ACC112 (cell line): ENCODE results near the gene PCID2.

ENCODE experiments used
- H2AFZ ChIP-seq: fragments of 200-600 bp; sonication (generic); one replicate; pipeline ENCODE4 v1.6.0; 2017; ENCODE audit warnings: antibody characterized with exemption, low read length; ENCODE audit not compliant: unreplicated experiment
- H3K27ac ChIP-seq: fragments of 200-600 bp; sonication (generic); 2 replicates; pipeline ENCODE4 v1.5.1; 2014; ENCODE audit warnings: low read depth, mild to moderate bottlenecking, antibody characterized with exemption, low read length, moderate library complexity
- H3K27me3 ChIP-seq: fragments of 200-600 bp; sonication (generic); 2 replicates; pipeline ENCODE4 v1.6.1; 2014; ENCODE audit warnings: mild to moderate bottlenecking, antibody characterized with exemption, low read length, moderate library complexity, mixed read lengths; ENCODE audit not compliant: insufficient read depth
- H3K36me3 ChIP-seq: fragments of 200-600 bp; sonication (generic); 2 replicates; pipeline ENCODE4 v1.6.1; 2016; ENCODE audit warnings: mild to moderate bottlenecking, antibody characterized with exemption, low read length, moderate library complexity, mixed read lengths; ENCODE audit not compliant: insufficient read depth
- H3K4me1 ChIP-seq: fragments of 200-600 bp; sonication (generic); one replicate; pipeline ENCODE4 v1.6.1; 2016; ENCODE audit warnings: low read length, mixed read lengths; ENCODE audit not compliant: insufficient read depth, unreplicated experiment, control insufficient read depth
- H3K4me3 ChIP-seq: fragments of 200-600 bp; sonication (generic); 2 replicates; pipeline ENCODE4 v1.5.1; 2014; ENCODE audit warnings: mild to moderate bottlenecking, low read depth, low read length
- H3K79me2 ChIP-seq: fragments of 200-600 bp; sonication (generic); one replicate; pipeline ENCODE4 v1.6.0; 2016; ENCODE audit warnings: low read length; ENCODE audit not compliant: control insufficient read depth, unreplicated experiment, insufficient read depth

PCID2 gene

DNA sequence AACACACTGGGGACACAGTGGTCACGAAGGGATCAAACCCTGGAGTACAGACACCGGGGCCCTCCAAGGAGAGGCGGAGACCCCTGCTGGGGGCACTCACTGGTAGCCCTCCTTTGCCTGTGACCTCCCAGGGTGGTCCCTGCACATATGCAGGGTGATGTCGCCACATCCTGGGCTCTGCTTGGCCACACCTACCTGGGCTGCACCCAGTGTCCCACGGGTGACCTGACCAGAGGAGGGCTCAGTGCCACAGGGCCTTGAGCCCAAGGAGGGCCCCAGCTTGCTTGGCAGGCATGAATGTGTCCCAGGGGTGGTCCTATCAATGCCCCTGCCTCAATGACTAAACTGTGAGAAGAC, 4.1 kb downstream of the PCID2 start:
- no peaks in the 10 kb centered on the region for H3K27me3 ChIP-seq
- peaks cover 54% of the 10 kb centered on the region for H3K4me1 ChIP-seq
- peaks cover 86% of the 10 kb centered on the region for H3K79me2 ChIP-seq
- H3K27ac ChIP-seq = no peak overlapping the region
- H3K4me3 ChIP-seq = no peak overlapping the region
- 0 out of 2 replicates have a peak, but pooled peaks cover 6% of the 10 kb centered on the region for H3K36me3 ChIP-seq
- H2AFZ ChIP-seq = no peak overlapping the region

- Histone ChIP-seq H3K27ac (peak overlapping the region; percentile 11; the same call in 1 of the 2 replicates), H3K36me3 (0 out of 2 replicates have a peak, but pooled peaks cover 10% of the 10 kb centered on the region), H2AFZ (no peak overlapping the region), H3K27me3 (no peaks in the 10 kb centered on the region), H3K79me2 (peaks cover 90% of the 10 kb centered on the region), H3K4me1 (peaks cover 54% of the 10 kb centered on the region), H3K4me3 (no peak overlapping the region; the same call in 1 of the 2 replicates)
These were observed 4.7 kb downstream of the PCID2 start for GRCh38 chr13:113203507-113204377.

DNA sequence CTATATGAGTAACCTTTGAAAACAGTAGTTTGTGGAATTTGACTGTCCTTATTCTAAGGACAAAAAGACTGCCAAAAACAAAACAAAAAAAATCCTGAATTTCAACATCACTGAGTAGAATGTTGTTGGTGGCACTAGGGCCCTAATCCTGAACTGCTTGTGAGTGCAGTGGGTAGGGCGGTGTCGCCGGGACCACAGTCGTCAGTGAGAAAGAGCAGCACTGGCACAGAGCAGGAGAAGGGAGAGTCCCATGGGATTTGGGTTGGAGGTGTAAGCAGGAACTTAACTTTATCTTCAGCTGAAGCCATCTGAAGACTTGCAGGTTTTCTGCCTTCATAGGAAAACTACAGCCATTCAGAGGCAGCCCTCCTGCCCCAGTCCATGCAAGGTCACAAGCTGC, 5.6 kb downstream of the PCID2 start:
- H3K4me3 ChIP-seq = no peak overlapping the region
- peaks cover 54% of the 10 kb centered on the region for H3K4me1 ChIP-seq
- no peaks in the 10 kb centered on the region for H3K27me3 ChIP-seq
- H2AFZ ChIP-seq = no peak overlapping the region
- peak overlapping the region; percentile 11; the same call in 1 of the 2 replicates for H3K27ac ChIP-seq
- 0 out of 2 replicates have a peak, but pooled peaks cover 12% of the 10 kb centered on the region for H3K36me3 ChIP-seq
- peaks cover 86% of the 10 kb centered on the region for H3K79me2 ChIP-seq

GRCh38 chr13:113201815-113202214, 6.7 kb downstream of the PCID2 start:
- no peak overlapping the region for H2AFZ ChIP-seq
- H3K27me3 ChIP-seq = no peaks in the 10 kb centered on the region
- H3K36me3 ChIP-seq = peaks cover 21% of the 10 kb centered on the region; the same call in 1 of the 2 replicates
- peaks cover 75% of the 10 kb centered on the region for H3K79me2 ChIP-seq
- no peak overlapping the region for H3K4me3 ChIP-seq
- H3K4me1 ChIP-seq = peaks cover 46% of the 10 kb centered on the region
- H3K27ac ChIP-seq = no peak overlapping the region

DNA sequence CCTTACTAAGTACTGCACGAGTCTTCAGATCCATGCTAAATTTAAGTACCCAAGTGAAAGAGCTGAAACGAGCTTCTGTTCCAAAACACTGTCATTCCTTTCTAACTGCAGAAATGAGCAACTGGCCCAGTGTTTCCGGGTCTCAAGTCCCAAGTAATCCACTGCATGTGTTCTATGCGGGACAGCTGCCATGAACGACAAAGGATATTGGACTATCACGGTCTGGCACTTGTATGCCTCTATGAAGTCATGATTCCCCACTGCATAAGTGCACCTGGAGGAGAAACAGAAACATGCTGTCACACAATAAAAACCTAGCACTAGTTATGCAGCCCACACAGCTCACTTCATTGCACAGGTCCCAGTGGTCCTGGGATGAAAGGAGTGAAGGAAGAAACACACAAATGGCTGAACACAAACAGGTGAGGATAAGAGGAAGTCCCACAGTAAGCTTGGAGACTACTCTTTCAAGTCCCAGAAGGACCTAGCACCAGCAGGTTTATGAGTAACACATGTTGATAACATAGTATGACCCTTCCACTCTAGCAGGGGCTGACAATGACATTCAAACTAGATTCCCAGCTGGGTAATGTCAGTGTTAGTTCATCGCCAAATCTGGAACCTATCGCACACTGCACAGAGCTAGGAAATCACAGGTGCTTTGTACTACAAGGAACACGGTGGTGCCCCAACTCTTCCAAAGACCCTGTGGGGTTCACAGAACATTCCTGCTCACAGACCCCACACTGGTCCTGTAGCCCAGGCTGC, 11.3 kb downstream of the PCID2 start:
- Histone ChIP-seq H3K36me3 (peaks cover 41% of the 10 kb centered on the region), H3K79me2 (peaks cover 34% of the 10 kb centered on the region), H3K4me1 (peaks cover 17% of the 10 kb centered on the region), H3K27me3 (no peaks in the 10 kb centered on the region), H3K4me3 (no peak overlapping the region), H2AFZ (no peak overlapping the region), H3K27ac (no peak overlapping the region)

GRCh38 chr13:113195360-113195759, 13.1 kb downstream of the PCID2 start:
- peaks cover 21% of the 10 kb centered on the region for H3K79me2 ChIP-seq
- no peak overlapping the region for H3K27ac ChIP-seq
- peaks cover 45% of the 10 kb centered on the region for H3K36me3 ChIP-seq
- H3K4me1 ChIP-seq = peaks cover 16% of the 10 kb centered on the region
- H3K4me3 ChIP-seq = no peak overlapping the region
- H3K27me3 ChIP-seq = no peaks in the 10 kb centered on the region
- H2AFZ ChIP-seq = no peak overlapping the region

- Histone ChIP-seq H3K79me2 (peaks cover 6% of the 10 kb centered on the region), H3K27ac (peak overlapping the region; percentile 73), H2AFZ (no peak overlapping the region), H3K36me3 (peaks cover 58% of the 10 kb centered on the region), H3K27me3 (no peaks in the 10 kb centered on the region), H3K4me3 (no peak overlapping the region), H3K4me1 (peaks cover 26% of the 10 kb centered on the region)
These were observed 15.6 kb downstream of the PCID2 start for GRCh38 chr13:113192902-113193301.

GRCh38 chr13:113192279-113192678, 16.2 kb downstream of the PCID2 start:
- H3K27ac ChIP-seq = peak overlapping the region; percentile 47
- H2AFZ ChIP-seq = no peak overlapping the region
- H3K4me1 ChIP-seq = peaks cover 30% of the 10 kb centered on the region
- H3K36me3 ChIP-seq = peaks cover 53% of the 10 kb centered on the region
- no peak overlapping the region for H3K4me3 ChIP-seq
- no peaks in the 10 kb centered on the region for H3K27me3 ChIP-seq
- H3K79me2 ChIP-seq = peaks cover 6% of the 10 kb centered on the region

DNA sequence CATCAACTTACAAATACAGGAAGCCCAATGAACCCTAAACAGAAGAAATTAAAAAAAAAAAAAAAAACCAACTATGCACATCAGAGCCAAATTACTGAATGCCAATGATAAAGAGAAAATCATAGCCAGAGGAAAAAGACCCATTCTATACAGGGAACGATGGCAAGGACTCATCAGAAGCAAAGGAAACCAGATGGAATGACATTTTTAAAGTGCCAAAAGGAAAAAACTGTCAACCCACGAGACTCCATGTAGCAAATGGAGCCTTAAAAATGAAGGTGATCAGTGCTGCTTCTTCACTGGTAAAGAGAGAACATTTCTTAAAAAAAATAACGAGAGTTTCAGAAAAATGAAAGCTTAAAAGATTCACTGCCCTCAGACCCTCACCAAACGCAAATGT, 18.3 kb downstream of the PCID2 start:
- Histone ChIP-seq H3K4me1 (peaks cover 47% of the 10 kb centered on the region), H3K79me2 (peaks cover 21% of the 10 kb centered on the region), H3K4me3 (no peak overlapping the region), H2AFZ (no peak overlapping the region), H3K27ac (no peak overlapping the region), H3K27me3 (no peaks in the 10 kb centered on the region), H3K36me3 (peaks cover 37% of the 10 kb centered on the region)

- peaks cover 28% of the 10 kb centered on the region for H3K79me2 ChIP-seq
- no peaks in the 10 kb centered on the region for H3K27me3 ChIP-seq
- H3K36me3 ChIP-seq = peaks cover 35% of the 10 kb centered on the region
- H3K4me3 ChIP-seq = no peak overlapping the region
- peak overlapping the region; percentile 93 for H3K27ac ChIP-seq
- H3K4me1 ChIP-seq = peaks cover 48% of the 10 kb centered on the region
- no peak overlapping the region for H2AFZ ChIP-seq
These were observed 20.4 kb downstream of the PCID2 start for GRCh38 chr13:113187883-113188665.
